K562 (cell line): ENCODE measurements around the gene MYO1D. TPM values are rescaled to one million over a fixed set of nuclear protein-coding genes. Genes with fewer than 3 reads are reported as not detected.

Source experiments
- CTCF ChIP-seq, 3 experiments: IDR thresholded peaks in 2 of 3; conservative IDR thresholded peaks in 1 of 3; 2 replicates each; pipeline ENCODE4 v1.5.1; 2011 to 2012; ENCODE audit warnings: low read length in 3 of 3, mild to moderate bottlenecking in 3 of 3, control low read depth in 2 of 3, improper control_type of control experiment in 1 of 3, inconsistent platforms in 1 of 3, low read depth in 1 of 3, mixed read lengths in 1 of 3, moderate library complexity in 1 of 3; ENCODE audit not compliant: insufficient read depth in 2 of 3
- DNMT1 ChIP-seq: fragments of 450-650 bp; IDR thresholded peaks from 2 replicates; pipeline ENCODE4 v1.6.1; 2016; ENCODE audit warnings: antibody characterized with exemption, mild to moderate bottlenecking
- EHMT2 ChIP-seq: fragments of 450-650 bp; IDR thresholded peaks from 2 replicates; pipeline ENCODE4 v1.6.1; 2018; ENCODE audit warnings: antibody characterized with exemption
- HOXB6 ChIP-seq: fragments of 250-450 bp; sonication (Bioruptor Pico); IDR thresholded peaks from 2 replicates; pipeline ENCODE4 v1.5.1; 2022; ENCODE audit warnings: mild to moderate bottlenecking, borderline replicate concordance
- MBD2 ChIP-seq: sonication (generic); IDR thresholded peaks from 2 replicates; pipeline ENCODE4 v1.6.1; 2016; ENCODE audit warnings: low read depth, borderline replicate concordance
- NFXL1 ChIP-seq: fragments of 450-650 bp; formaldehyde crosslinking; IDR thresholded peaks from 2 replicates; pipeline ENCODE4 v1.4.0; 2021; ENCODE audit warnings: mild to moderate bottlenecking
- NKRF ChIP-seq: fragments of 450-650 bp; IDR thresholded peaks from 2 replicates; pipeline ENCODE4 v1.6.1; 2016; ENCODE audit warnings: borderline replicate concordance
- REST ChIP-seq, 2 experiments: fragments of 450-650 bp; formaldehyde crosslinking in 1 of 2; IDR thresholded peaks; 2 replicates each; pipeline versions ENCODE4 v1.4.0 to v1.6.1; 2014 to 2020; ENCODE audit warnings: mild to moderate bottlenecking in 2 of 2, borderline replicate concordance in 1 of 2, low read depth in 1 of 2
- SAFB2 ChIP-seq: fragments of 200-400 bp; formaldehyde crosslinking; IDR thresholded peaks from 2 replicates; pipeline ENCODE4 v1.6.1; 2018; ENCODE audit warnings: borderline replicate concordance, low read length, low read depth, moderate library complexity; ENCODE audit not compliant: severe bottlenecking
- STAT6 ChIP-seq: sonication (generic); formaldehyde crosslinking; IDR thresholded peaks from 2 replicates; pipeline ENCODE4 v1.8.1; 2023; ENCODE audit warnings: mild to moderate bottlenecking, missing genetic modification reagents
- ZNF124 ChIP-seq: sonication (generic); formaldehyde crosslinking; IDR thresholded peaks from 2 replicates; pipeline ENCODE4 v1.8.1; 2022; ENCODE audit warnings: missing genetic modification reagents
- ZNF408 ChIP-seq: fragments of 250-450 bp; sonication (Bioruptor Pico); IDR thresholded peaks from 2 replicates; pipeline ENCODE4 v1.4.0; 2020; ENCODE audit warnings: low read depth, mild to moderate bottlenecking, moderate library complexity
- polyA plus RNA-seq, 8 experiments: library from polyadenylated mRNA; depleted of rRNA in 4 of 8; stranded (reverse) in 5 of 8; unstranded in 3 of 8; fragments of >200 nt; fragmentation: Nextera tagmentation in 2 of 8; fragmentation: Illumina TruSeq in 1 of 8; extraction: Ambion mirVana in 2 of 8; extraction: Trizol in 1 of 8; gene quantifications; 2 replicates each; pipeline versions ENCODE4 v1.2.1 to v1.2.3, GENCODE V29; 2011 to 2014; ENCODE audit warnings: inconsistent platforms in 1 of 8, missing spikeins in 1 of 8
- total RNA-seq, 7 experiments: library from RNA; depleted of rRNA in 6 of 7; stranded (reverse); fragments of >200 nt in 6 of 7; fragmentation: Illumina TruSeq in 2 of 7; extraction: Trizol in 2 of 7; gene quantifications; 2 replicates each; pipeline versions ENCODE4 v1.2.1 to v1.2.3, GENCODE V29; 2011 to 2021; ENCODE audit warnings: low replicate concordance in 1 of 7

The MYO1D gene
- total and polyA plus RNA-seq, 9 of the 15 experiments (the other 6 are each of a cell fraction or from before 2014, with no cell fraction given), result 2.1 to 71.2 (median 45.4) TPM

- TF ChIP-seq NFXL1 (CRISPR knock-in tag) (no peak), ZNF408 (CRISPR knock-in tag) (no peak), CTCF (IDR thresholded peaks at IDR 0.05 in 2 of 3, conservative IDR thresholded peaks at IDR 0.05 in 1 of 3; ENCODE audit: insufficient read depth in 2 of 3, low read depth in 1 of 3, low read length in 3 of 3) (peak; percentile 63 to 75 (median 70)), NKRF (no peak), REST (IDR thresholded peaks at IDR 0.05; ENCODE audit: borderline replicate concordance) (peak; percentile 22; the same call in 1 of the 2 replicates), REST (CRISPR knock-in tag; IDR thresholded peaks at IDR 0.05; ENCODE audit: low read depth) (no peak), DNMT1 (no peak), SAFB2 (no peak), ZNF124 (CRISPR knock-in tag) (no peak), EHMT2 (no peak), HOXB6 (CRISPR knock-in tag) (no peak), MBD2 (no peak), STAT6 (no peak)
Observed at GRCh38 chr17:32461853-32462617, 414.9 kb downstream of the MYO1D start (continued).
